HG03575 (cell line): Measurements from ENCODE around the gene CHPF.
A peak's percentile ranks its signal among the peaks of the same experiment; 100 is the strongest.

Experiments used
- ATAC-seq: cut with Tn5 transposase; IDR thresholded peaks from one replicate; pipeline ENCODE4 v1.9.1; 2021; ENCODE audit not compliant: unreplicated experiment, insufficient number of reproducible peaks, low FRiP score; ENCODE audit errors: extremely low read depth

Gene CHPF

DNA sequence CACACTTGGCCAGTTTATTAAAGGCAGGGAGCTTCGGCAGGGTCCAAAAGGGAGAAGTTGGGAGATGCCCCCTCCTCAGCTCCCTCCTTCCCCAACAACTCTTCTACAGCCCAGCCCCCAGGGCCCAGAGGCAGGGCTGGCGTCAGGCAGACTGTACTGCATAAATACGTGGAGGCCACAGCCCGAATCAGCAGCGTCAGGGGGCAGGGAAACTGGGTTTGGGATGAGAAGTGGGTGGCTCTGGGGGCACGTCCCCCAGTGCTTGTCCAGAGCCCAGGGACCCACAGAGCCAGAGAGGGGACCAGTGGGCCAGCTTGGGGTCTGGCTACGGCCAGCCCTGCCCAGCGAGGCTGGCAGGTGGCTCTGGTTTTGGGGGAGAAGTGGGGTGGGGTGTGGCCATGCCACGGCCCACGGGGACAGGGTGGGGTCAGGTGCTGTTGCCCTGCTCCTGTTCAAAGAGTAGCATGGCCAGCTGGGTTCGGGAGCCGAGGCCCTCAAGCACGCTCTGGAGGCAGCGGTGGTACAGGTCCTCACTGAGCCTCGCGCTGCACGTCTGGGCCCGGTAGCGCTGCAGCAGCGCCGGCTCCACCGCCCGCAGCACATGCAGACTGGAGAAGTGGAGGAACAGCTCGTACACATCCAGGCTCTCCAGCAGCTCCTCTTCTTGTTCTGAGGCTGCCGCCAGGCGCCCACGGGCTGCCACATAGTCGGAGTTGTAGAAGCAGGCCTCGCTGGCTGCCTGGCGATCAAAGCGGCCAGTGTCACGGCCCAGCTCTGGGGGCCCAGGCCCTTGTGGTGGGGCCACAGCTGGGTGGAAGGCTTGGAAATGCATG is 4.4 kb downstream of the CHPF start:
- no peak for ATAC-seq

DNA sequence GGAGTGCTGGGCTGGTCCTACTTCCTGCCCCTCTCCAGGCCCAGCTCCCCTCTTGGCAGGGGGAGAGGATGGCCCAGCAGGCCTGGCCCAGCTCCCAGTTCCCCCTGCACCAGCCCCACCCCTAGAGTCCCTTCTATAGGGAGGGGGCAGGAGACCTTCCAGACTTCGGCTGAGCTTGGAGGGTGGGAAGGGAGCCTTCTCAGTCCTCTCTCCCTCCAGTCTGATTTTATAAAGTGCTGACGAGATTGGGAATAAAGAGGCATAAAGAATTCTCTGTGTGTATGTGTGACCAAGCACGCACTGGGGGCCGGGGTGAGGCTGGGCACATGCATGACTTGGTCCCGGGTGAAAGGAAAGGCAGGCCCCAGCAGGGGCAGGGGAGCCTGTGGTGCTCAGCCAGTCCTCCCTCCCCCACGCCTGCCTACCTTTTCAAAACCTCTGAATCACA is 5.1 kb downstream of the CHPF start:
- no peak for ATAC-seq

DNA sequence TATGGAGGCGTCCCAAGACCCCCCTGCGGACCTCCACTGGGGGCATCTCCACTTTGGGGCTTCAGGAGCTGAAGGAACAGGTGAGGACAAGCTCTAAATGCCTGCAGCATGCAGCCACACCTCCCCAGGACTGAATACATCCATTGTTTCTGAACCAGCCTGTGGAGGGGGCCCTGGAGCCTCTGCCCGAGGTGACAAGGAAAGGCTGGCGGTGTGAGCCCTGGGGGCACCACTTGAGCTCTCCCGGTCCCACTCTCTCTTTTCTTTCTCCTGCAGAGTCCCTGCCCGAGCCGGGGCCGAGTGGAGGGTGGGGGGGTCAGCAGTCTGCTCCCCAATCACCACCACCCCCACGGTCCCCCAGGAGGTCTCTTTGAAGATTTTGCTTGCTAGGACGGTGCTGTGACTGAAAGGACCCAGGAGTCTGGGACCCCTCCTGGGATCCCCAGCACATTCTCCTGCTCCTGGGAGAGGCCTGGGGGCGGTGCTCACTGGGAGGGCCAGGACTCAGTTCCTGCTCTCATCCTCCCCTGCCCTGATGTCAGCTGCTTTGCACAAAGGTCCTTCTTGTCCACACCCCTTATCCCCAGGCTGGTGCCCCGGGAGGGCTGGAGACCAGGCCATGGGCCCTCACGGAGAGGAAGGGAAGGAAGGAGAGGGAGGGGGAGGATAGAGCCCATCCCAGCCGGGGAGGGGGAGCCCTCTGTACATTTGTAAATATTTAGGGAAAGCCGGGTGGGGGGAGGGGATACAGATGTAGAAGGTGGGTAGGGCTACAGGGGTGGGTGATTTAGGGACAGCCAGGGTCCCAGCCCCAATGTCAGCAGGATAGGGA is 5.7 kb downstream of the CHPF start:
- ATAC-seq, result no peak

- ATAC-seq, result no peak
These were observed 6.6 kb downstream of the CHPF start for GRCh38 chr2:219536967-219537366.

GRCh38 chr2:219536425-219536824 is 7.2 kb downstream of the CHPF start:
- ATAC-seq, result no peak

- ATAC-seq, result no peak
These were observed 9.5 kb downstream of the CHPF start for GRCh38 chr2:219533930-219534661.

DNA sequence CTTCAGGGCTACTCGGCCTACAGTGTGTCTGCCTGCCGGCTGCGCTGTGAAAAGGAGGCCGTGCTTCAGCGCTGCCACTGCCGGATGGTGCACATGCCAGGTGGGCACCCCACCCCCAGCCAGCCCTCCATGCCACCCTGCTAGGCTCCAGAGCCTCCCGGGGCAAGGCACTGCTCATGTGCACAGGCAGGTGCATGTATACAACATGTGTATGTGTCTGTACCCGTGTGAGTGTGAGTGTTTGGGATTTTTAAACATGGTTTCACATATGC is 11.3 kb downstream of the CHPF start:
- ATAC-seq, result no peak

DNA sequence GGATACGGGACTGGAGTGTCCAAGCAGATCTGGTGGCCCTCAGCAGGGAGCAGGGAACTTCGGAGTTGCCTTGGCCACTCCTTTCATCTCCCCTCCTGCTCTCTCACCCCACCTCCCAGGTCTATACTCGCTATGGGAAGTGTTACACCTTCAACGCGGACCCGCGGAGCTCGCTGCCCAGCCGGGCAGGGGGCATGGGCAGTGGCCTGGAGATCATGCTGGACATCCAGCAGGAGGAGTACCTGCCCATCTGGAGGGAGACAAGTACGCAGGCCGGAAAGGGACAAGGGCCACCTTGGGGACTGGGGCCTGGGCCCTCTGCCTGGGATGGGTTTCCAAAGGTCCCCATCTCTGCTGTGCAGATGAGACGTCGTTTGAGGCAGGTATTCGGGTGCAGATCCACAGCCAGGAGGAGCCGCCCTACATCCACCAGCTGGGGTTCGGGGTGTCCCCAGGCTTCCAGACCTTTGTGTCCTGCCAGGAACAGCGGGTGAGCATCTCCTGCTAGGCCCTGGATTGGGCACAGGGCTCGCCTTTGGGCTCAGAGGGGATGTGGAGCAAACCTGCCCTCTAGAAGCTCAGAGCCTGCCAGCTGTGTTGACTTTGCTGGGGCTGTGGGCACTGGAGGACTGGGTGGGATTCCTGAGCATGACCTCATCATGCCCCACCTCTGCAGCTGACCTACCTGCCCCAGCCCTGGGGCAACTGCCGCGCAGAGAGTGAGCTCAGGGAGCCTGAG is 11.8 kb downstream of the CHPF start:
- no peak for ATAC-seq

DNA sequence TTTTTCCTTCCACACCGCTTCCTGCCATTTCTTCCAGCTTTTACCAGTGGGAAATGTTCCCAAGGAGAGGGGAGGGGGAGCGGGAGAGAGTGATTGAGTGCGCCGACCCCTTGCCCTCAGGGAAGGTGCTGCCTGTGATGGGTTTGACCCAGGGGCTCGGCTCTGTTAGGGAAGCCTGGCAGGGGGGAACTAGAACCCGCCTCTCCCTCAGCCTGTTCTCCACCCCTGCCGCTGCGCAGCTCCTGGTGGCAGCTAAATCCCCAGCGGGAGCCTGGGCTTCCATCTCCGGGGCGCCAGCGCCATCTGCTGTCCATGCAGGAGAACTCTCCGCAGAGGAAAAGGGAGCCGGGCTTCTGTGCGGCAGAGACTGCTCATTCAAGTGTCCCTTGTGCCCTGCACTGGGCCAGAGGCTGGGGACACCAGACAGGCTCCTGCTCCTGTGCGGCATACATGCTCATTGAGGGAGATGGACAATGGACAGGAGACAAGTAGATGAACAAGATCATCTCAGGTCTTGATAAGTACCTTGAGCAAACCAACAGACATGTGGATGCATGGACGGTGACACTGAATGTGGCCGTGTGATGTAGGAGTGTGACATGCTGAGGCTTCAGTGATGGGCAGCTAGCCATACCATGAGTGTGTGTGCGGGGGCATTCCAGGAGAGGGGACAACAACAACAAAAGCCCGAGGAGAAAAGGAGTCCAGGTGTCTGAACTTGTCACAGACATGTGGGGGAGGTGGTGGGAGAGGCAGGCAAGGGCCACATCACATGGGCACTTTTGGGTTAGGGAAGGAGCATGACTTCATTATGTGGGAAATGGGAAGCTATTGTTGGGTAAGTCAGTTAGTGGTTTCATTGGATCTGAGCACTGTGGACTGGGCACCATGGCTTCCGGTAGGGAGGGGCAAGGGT is 13.3 kb downstream of the CHPF start:
- ATAC-seq, result peak; percentile 84

DNA sequence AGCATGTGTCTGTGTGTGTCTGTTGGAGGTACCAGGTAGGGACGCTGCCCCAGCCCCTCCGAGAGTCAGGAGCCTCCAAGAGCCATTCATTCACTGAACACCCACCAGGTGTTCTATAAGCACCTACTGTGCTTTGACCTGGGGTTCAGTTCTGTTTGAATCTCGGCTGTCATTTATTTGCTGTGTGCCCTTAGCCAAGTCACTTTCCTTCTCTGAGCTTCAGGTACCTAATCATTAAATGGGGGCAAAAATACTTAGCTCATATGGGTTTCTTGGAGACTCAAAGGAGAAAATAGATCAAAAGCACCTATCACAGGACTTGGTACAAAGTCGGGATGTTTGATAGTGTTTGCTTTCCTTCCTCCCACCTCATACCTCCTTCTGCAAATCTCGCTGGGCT is 16.1 kb downstream of the CHPF start:
- ATAC-seq, result no peak

- no peak for ATAC-seq
These were observed 16.6 kb downstream of the CHPF start for GRCh38 chr2:219527076-219527394.

GRCh38 chr2:219526320-219527075 is 17.1 kb downstream of the CHPF start:
- no peak for ATAC-seq

DNA sequence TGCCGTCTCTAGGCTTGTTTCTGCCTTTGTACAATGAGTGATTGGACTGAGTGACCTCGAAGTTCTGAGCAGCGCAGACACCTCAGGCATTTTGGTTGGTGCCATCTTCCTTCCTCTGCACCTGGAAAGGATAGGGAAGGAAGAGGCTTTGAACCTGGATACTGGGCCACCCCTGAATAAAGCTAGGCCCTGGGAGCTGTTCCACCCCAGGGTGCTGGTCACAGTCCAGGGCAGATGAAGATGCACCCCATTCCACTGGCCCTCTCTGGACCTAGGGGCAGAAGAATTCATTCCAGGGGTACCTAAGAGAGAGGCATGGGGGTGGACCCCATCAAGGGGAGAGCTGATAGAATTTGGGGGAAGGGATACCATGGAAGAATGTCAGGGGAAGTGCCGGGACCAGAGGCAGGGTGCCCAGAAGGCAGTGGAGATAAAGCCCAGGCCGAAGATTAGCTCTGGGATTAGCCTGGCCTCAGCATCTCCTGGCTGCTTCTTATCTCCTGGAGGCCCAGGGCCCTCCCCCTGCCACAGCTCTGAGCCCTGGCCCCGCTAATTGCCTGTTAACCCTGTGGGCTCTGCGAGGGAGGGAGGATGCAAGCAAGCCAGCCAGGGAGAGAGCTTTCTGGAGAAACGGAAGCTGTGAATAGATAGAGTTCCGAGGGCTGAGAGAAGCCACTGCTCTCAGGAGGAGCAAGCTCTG is 17.9 kb downstream of the CHPF start:
- no peak for ATAC-seq

DNA sequence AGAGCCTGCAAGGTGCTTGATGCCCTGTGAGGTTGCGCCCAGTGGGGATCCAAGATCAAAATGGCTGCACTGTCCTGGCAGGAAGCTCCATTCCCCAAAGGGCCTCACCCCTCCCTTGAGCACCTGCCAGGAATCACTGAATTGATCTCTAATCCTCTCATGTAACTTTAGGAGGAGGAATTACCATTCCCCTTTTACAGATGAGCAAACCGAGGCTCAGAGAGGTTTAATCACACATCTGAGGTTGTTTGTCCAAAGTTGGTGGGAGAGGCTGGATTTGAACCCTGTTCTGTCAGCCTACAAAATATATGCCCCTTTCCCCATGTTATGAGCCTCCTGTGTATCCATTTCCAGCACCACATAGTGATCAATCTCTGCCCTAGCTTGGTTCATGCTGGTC is 18.8 kb downstream of the CHPF start:
- no peak for ATAC-seq

- no peak for ATAC-seq
These were observed 20.5 kb downstream of the CHPF start for GRCh38 chr2:219523031-219523671.

- no peak for ATAC-seq
These were observed 21.2 kb downstream of the CHPF start for GRCh38 chr2:219522111-219523030.
